ENCODE results near the gene FAM181A.

DNA sequence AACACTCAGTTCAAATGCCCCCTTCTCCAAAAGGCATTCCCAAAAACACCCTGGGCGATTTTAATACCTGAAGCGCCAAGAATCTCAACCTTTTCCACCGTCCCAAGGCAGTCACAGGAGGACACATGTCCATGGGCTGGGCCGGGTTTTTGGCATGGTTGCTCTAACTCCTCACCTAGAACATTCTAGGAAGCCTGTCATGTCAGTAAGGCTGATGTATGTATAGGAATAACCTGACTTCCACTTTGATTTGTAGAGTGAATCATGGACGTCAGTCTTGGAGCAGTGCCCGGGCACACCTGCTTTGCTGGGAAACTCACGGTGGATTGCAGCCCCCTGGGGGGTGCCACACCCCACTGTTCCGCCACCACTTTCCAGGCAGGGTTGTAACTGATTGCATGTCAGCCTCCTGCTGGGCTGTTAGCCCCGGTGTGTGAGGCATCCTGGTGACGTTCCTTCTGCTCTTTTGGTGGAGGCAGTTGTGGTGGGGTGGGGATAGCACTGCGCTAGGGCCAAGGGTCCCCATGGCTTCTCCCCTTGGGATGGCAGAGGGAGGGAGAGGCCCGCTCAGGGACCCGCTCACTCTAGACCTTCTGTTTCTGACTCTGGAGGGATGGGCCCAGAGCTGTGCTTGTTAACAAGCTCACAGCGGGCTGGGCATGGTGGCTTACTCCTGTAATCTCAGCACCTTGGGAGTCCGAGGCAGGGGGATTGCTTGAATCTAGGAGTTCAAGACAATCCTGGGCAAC lies 35.2 kb upstream of the FAM181A start:
- TF ChIP-seq, protein P1, sequence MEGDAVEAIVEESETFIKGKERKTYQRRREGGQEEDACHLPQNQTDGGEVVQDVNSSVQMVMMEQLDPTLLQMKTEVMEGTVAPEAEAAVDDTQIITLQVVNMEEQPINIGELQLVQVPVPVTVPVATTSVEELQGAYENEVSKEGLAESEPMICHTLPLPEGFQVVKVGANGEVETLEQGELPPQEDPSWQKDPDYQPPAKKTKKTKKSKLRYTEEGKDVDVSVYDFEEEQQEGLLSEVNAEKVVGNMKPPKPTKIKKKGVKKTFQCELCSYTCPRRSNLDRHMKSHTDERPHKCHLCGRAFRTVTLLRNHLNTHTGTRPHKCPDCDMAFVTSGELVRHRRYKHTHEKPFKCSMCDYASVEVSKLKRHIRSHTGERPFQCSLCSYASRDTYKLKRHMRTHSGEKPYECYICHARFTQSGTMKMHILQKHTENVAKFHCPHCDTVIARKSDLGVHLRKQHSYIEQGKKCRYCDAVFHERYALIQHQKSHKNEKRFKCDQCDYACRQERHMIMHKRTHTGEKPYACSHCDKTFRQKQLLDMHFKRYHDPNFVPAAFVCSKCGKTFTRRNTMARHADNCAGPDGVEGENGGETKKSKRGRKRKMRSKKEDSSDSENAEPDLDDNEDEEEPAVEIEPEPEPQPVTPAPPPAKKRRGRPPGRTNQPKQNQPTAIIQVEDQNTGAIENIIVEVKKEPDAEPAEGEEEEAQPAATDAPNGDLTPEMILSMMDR (IDR thresholded peaks at IDR 0.05) = no peak
- TF ChIP-seq POLR2AphosphoS5 (IDR thresholded peaks at IDR 0.05) (no peak), POLR2A (IDR thresholded peaks at IDR 0.05) (no peak), EP300 (IDR thresholded peaks at IDR 0.05) (no peak)

All from stomach (tissue), 4 donors.